OCI-LY1 (cell line): Measurements from ENCODE around the gene NCOA5.

Experiments
- H2AFZ ChIP-seq: fragments of 200-600 bp; sonication (generic), shearing (Covaris generic); 2 replicates; pipeline ENCODE4 v1.6.0; 2014; ENCODE audit warnings: antibody characterized with exemption, mild to moderate bottlenecking, low read length
- H3F3A ChIP-seq: fragments of 200-600 bp; sonication (generic), shearing (Covaris generic); 2 replicates; pipeline ENCODE4 v1.6.0; 2014; ENCODE audit warnings: mild to moderate bottlenecking, antibody characterized with exemption, low read length, moderate library complexity; ENCODE audit not compliant: insufficient read depth
- H3K27ac ChIP-seq: fragments of 200-600 bp; sonication (generic); 2 replicates; pipeline ENCODE4 v1.5.1; 2014; ENCODE audit warnings: low read length, mixed run types, mild to moderate bottlenecking, low read depth; ENCODE audit not compliant: poor library complexity, severe bottlenecking
- H3K27me3 ChIP-seq: fragments of 200-600 bp; sonication (generic); 2 replicates; pipeline ENCODE4 v1.6.0; 2014; ENCODE audit warnings: antibody characterized with exemption, mild to moderate bottlenecking, low read length, moderate library complexity; ENCODE audit not compliant: insufficient read depth
- H3K36me3 ChIP-seq: fragments of 200-600 bp; sonication (generic); 2 replicates; pipeline ENCODE4 v1.6.1; 2014; ENCODE audit warnings: mild to moderate bottlenecking, antibody characterized with exemption, low read length, moderate library complexity, mixed read lengths; ENCODE audit not compliant: insufficient read depth
- H3K4me1 ChIP-seq: fragments of 200-600 bp; sonication (generic); 2 replicates; pipeline ENCODE4 v1.5.1; 2014; ENCODE audit warnings: mild to moderate bottlenecking, low read length, moderate library complexity; ENCODE audit not compliant: insufficient read depth, severe bottlenecking
- H3K4me2 ChIP-seq: fragments of 200-600 bp; sonication (generic), shearing (Covaris generic); 2 replicates; pipeline ENCODE4 v1.6.1; 2014; ENCODE audit warnings: low read length
- H3K4me3 ChIP-seq: fragments of 200-600 bp; sonication (generic); 2 replicates; pipeline ENCODE4 v1.5.1; 2014; ENCODE audit warnings: low read length, low read depth, mild to moderate bottlenecking, mixed read lengths; ENCODE audit not compliant: poor library complexity, severe bottlenecking
- H3K79me2 ChIP-seq: fragments of 200-600 bp; shearing (Covaris generic); 2 replicates; pipeline ENCODE4 v1.6.1; 2016; ENCODE audit warnings: mixed run types, low read length, mixed read lengths; ENCODE audit not compliant: insufficient read depth
- H3K9ac ChIP-seq: fragments of 200-600 bp; sonication (generic), shearing (Covaris generic); 2 replicates; pipeline ENCODE4 v1.6.1; 2014; ENCODE audit warnings: mild to moderate bottlenecking, low read length, mixed read lengths
- H3K9me2 ChIP-seq: fragments of 200-600 bp; sonication (generic), shearing (Covaris generic); 2 replicates; pipeline ENCODE4 v1.6.1; 2014; ENCODE audit warnings: low read depth, mild to moderate bottlenecking, low read length, mixed read lengths
- H3K9me3 ChIP-seq: fragments of 200-600 bp; shearing (Covaris generic); 2 replicates; pipeline ENCODE4 v1.6.1; 2014; ENCODE audit warnings: low read length, mixed read lengths
- H4K20me1 ChIP-seq: fragments of 200-600 bp; sonication (generic), shearing (Covaris generic); 2 replicates; pipeline ENCODE4 v1.6.0; 2016; ENCODE audit warnings: mild to moderate bottlenecking, low read length; ENCODE audit not compliant: insufficient read depth
- EZH2 ChIP-seq: fragments of 200-600 bp; sonication (generic), shearing (Covaris generic); IDR thresholded peaks from 2 replicates; pipeline ENCODE4 v1.8.0; 2017; ENCODE audit warnings: borderline replicate concordance, mixed run types, mild to moderate bottlenecking, antibody characterized with exemption, low read length, moderate library complexity, mixed read lengths
- TF ChIP-seq, protein P1 (sequence below): fragments of 200-600 bp; sonication (generic), shearing (Covaris generic); IDR thresholded peaks from 2 replicates; pipeline ENCODE4 v1.5.1; 2017; ENCODE audit warnings: mild to moderate bottlenecking, antibody characterized with exemption, low read length, moderate library complexity, mixed read lengths

NCOA5 gene

DNA sequence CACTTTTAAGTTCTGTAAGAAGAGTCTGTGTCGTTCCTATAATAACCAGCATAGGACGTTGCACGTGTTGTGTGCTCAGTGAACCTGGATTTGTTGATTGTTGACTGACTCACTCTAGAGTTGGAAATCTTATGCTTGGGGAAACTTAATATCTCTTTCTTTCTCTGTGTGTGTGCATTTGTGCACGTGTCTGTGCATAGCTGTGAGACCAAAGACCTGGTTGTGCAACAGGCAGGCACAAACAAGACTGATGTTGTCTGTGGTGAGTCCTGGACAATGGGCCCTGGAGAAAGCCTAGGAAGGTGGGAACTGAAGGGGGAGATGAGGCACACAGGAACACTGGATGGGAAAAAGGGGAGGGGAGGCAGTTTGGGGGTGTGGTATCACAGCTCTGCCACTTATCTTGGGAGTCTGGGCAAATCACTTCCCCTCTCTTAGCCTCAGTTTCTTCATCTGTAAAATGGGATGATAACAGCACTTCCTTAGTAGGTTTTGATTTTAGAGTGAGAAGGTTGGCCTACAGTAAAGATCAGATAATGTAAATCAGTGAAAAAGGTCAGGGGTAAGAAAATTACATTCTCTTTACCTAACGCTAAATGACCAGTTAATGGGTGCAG is 36.8 kb upstream of the NCOA5 start:
- H3K4me3 ChIP-seq, result no peak overlapping the region
- no peak overlapping the region for H2AFZ ChIP-seq
- no peaks in the 10 kb centered on the region for H3K9me2 ChIP-seq
- H4K20me1 ChIP-seq, result no peaks in the 10 kb centered on the region
- no peaks in the 10 kb centered on the region for H3K4me1 ChIP-seq
- H3K4me2 ChIP-seq, result no peak overlapping the region
- no peak overlapping the region for H3K9ac ChIP-seq
- no peaks in the 10 kb centered on the region for H3K9me3 ChIP-seq
- no peaks in the 10 kb centered on the region for H3K79me2 ChIP-seq
- TF ChIP-seq EZH2, result no peak
- TF ChIP-seq, protein P1, sequence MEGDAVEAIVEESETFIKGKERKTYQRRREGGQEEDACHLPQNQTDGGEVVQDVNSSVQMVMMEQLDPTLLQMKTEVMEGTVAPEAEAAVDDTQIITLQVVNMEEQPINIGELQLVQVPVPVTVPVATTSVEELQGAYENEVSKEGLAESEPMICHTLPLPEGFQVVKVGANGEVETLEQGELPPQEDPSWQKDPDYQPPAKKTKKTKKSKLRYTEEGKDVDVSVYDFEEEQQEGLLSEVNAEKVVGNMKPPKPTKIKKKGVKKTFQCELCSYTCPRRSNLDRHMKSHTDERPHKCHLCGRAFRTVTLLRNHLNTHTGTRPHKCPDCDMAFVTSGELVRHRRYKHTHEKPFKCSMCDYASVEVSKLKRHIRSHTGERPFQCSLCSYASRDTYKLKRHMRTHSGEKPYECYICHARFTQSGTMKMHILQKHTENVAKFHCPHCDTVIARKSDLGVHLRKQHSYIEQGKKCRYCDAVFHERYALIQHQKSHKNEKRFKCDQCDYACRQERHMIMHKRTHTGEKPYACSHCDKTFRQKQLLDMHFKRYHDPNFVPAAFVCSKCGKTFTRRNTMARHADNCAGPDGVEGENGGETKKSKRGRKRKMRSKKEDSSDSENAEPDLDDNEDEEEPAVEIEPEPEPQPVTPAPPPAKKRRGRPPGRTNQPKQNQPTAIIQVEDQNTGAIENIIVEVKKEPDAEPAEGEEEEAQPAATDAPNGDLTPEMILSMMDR, result no peak
- H3F3A ChIP-seq, result no peaks in the 10 kb centered on the region
- peaks cover 53% of the 10 kb centered on the region for H3K36me3 ChIP-seq
- H3K27ac ChIP-seq, result no peak overlapping the region
- no peaks in the 10 kb centered on the region for H3K27me3 ChIP-seq

DNA sequence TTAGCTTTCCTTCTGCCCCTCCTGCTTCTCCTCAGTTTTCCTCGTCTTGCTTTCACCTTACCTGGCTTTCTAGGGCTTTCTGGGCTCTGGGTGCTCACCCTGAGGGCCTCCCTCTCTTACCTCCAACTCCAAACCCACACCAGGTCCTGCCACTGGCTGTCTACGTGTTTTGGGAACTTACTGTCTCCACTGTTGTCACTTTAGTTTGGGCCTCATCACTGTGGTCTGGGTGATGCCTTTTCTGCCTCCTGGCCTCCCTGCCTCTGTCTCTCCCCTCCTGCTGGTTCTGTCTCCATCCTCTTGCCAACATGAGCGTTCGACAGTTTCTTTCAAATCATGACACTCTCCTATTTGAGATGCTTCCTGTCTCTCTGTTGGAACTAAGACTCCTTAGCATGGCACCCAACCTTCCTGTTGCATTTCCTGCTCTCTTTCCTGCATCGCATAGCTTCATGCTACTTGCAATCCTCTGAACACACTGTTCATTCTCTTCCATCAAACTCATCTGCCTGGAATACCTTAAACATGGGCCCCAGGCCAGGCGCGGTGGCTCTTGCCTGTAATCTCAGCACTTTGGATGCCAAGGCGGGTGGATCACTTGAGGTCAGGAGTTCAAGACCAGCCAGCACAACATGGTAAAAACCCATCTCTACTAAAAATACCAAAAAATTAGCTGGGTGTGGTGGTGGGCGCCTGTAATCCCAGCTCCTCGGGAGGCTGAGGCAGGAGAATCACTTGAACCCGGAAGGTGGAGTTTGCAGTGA is 33.9 kb upstream of the NCOA5 start:
- Histone ChIP-seq H3K36me3 (peaks cover 58% of the 10 kb centered on the region), H4K20me1 (no peaks in the 10 kb centered on the region), H3K27ac (no peak overlapping the region), H3K4me2 (no peak overlapping the region), H3K79me2 (no peaks in the 10 kb centered on the region), H3K4me1 (peaks cover 28% of the 10 kb centered on the region), H3K9me3 (no peaks in the 10 kb centered on the region), H3K9ac (no peak overlapping the region), H3K4me3 (no peak overlapping the region), H3K27me3 (no peaks in the 10 kb centered on the region), H3K9me2 (no peaks in the 10 kb centered on the region), H2AFZ (no peak overlapping the region), H3F3A (no peaks in the 10 kb centered on the region)
- TF ChIP-seq, protein P1, result no peak
- no peak for TF ChIP-seq EZH2

DNA sequence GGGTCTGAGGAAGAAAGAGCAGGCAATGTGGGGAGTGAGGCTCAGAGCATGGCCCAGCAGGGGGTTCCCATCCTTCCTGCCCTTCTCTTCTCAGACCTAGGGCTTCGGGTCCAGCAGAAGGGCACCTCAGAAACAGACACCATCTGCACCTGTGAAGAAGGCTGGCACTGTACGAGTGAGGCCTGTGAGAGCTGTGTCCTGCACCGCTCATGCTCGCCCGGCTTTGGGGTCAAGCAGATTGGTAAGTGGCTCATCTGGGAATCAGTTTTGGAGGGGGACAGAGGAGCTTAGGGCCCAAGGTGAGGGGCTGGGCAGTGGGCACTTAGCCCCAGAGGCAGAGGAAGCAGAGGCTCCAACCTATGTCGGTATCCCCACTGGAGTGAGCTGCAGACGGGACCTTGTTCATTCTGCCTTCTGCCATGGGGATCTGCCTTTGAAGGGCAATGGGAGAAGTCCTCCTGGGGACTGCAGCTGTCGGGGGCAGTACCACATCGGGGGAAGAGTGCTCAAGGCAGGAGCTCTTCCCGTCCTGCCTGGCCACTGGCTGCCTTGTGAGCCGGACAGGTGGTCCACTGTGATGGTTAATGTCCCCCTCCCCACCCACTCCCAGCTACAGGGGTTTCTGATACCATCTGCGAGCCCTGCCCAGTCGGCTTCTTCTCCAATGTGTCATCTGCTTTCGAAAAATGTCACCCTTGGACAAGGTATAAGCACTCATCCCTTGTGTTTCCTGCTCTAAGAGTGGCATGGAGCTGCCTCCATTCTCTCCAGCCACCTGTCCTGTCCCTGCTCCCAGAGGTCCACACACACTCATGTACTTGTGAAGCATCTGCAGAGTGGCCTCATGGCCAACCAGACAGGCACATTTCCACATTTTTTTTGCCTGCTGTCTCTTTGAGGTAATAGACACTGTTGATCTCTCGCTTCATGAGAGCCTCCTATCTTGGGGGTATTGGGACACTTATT is 33.0 kb upstream of the NCOA5 start:
- H3K27ac ChIP-seq, result no peak overlapping the region
- peaks cover 32% of the 10 kb centered on the region for H3K4me1 ChIP-seq
- H4K20me1 ChIP-seq, result no peaks in the 10 kb centered on the region
- no peak overlapping the region for H3K4me3 ChIP-seq
- no peaks in the 10 kb centered on the region for H3K9me2 ChIP-seq
- H2AFZ ChIP-seq, result no peak overlapping the region
- H3K4me2 ChIP-seq, result no peak overlapping the region
- no peaks in the 10 kb centered on the region for H3K9me3 ChIP-seq
- H3K36me3 ChIP-seq, result peaks cover 57% of the 10 kb centered on the region
- no peaks in the 10 kb centered on the region for H3F3A ChIP-seq
- no peak overlapping the region for H3K9ac ChIP-seq
- H3K27me3 ChIP-seq, result no peaks in the 10 kb centered on the region
- TF ChIP-seq EZH2, result no peak
- TF ChIP-seq, protein P1, result no peak
- H3K79me2 ChIP-seq, result no peaks in the 10 kb centered on the region
